Upper lobe of right lung (tissue), 1 donor: ENCODE data around the gene TRIM65. TPM values are rescaled to one million over a fixed set of nuclear protein-coding genes. Genes with fewer than 3 reads are reported as not detected.

ENCODE experiments used
- ATAC-seq: fragments of 200-7000 bp; cut with Tn5 transposase; one replicate; pipeline ENCODE4 v1.9.1; 2020; ENCODE audit warnings: mild to moderate bottlenecking, moderate library complexity
- DNase-seq: peaks from one replicate; pipeline ENCODE4 v3.0.0-alpha.2; 2020
- H3K27ac ChIP-seq: fragments of 200-600 bp; one replicate; pipeline ENCODE4 v1.8.0; 2022
- H3K27me3 ChIP-seq: fragments of 200-600 bp; one replicate; pipeline ENCODE4 v1.8.0; 2022; ENCODE audit warnings: mild to moderate bottlenecking
- H3K36me3 ChIP-seq: fragments of 200-600 bp; one replicate; pipeline ENCODE4 v1.8.0; 2022
- H3K4me1 ChIP-seq: fragments of 200-600 bp; one replicate; pipeline ENCODE4 v1.8.0; 2022
- H3K4me3 ChIP-seq: fragments of 200-600 bp; one replicate; pipeline ENCODE4 v1.8.0; 2022; ENCODE audit warnings: mild to moderate bottlenecking
- H3K9me3 ChIP-seq: fragments of 200-600 bp; one replicate; pipeline ENCODE4 v1.8.0; 2022
- CTCF ChIP-seq: fragments of 200-600 bp; IDR thresholded peaks from one replicate; pipeline ENCODE4 v1.8.0; 2022; ENCODE audit warnings: antibody characterized with exemption
- intact Hi-C: fragments of 100-400 bp; cut with DNase I; formaldehyde crosslinking; loops from one replicate; pipeline ENCODE4 v1.11.0; 2022
- total RNA-seq: library from RNA; stranded (reverse); fragmentation: NEBNext Ultra II Directional; extraction: Animal tissue kit (Norgen Biotek cat#: 25700); gene quantifications from one replicate; pipeline ENCODE4 v1.2.1, GENCODE V29; 2021
- donor health status: DM: no; HTN: yes; CAD: no; lungs with severe emphysema.

TRIM65 gene
- total RNA-seq, 1 donor from 2014 or later, result 28.7 TPM

- H3K27me3 ChIP-seq, result no peaks in the 10 kb centered on the region
- no peaks in the 10 kb centered on the region for H3K9me3 ChIP-seq
- intact Hi-C loops, result no loop called here
- no peak for ATAC-seq
- no peak overlapping the region for H3K27ac ChIP-seq
- no peak overlapping the region for H3K4me3 ChIP-seq
- no peak for DNase-seq
- H3K4me1 ChIP-seq, result peaks cover 20% of the 10 kb centered on the region
- TF ChIP-seq CTCF, result no peak
- H3K36me3 ChIP-seq, result peaks cover 52% of the 10 kb centered on the region
These were observed 2.0 kb upstream of the TRIM65 start for GRCh38 chr17:75898791-75899190.

- no peak for DNase-seq
- no peak for TF ChIP-seq CTCF
- intact Hi-C loops, result no loop called here
- ATAC-seq, result no peak
- Histone ChIP-seq H3K4me3 (no peak overlapping the region), H3K4me1 (peaks cover 13% of the 10 kb centered on the region), H3K27ac (no peak overlapping the region), H3K27me3 (no peaks in the 10 kb centered on the region), H3K9me3 (no peaks in the 10 kb centered on the region), H3K36me3 (peaks cover 52% of the 10 kb centered on the region)
These were observed 1.3 kb upstream of the TRIM65 start for GRCh38 chr17:75898065-75898464.

GRCh38 chr17:75897160-75898019 lies 639 bp upstream of the TRIM65 start:
- intact Hi-C loops, result no loop called here
- Histone ChIP-seq H3K9me3 (no peaks in the 10 kb centered on the region), H3K27me3 (no peaks in the 10 kb centered on the region), H3K4me3 (peak overlapping the region; percentile 77), H3K4me1 (peaks cover 13% of the 10 kb centered on the region), H3K27ac (peak overlapping the region; percentile 95), H3K36me3 (peaks cover 47% of the 10 kb centered on the region)
- ATAC-seq, result no peak
- peak; percentile 66 for DNase-seq
- TF ChIP-seq CTCF, result no peak

GRCh38 chr17:75895370-75896155 lies 1.2 kb downstream of the TRIM65 start:
- Histone ChIP-seq H3K27ac (peak overlapping the region; percentile 95), H3K27me3 (no peaks in the 10 kb centered on the region), H3K4me1 (peaks cover 13% of the 10 kb centered on the region), H3K36me3 (peaks cover 44% of the 10 kb centered on the region), H3K4me3 (peak overlapping the region; percentile 77), H3K9me3 (no peaks in the 10 kb centered on the region)
- intact Hi-C loops, result no loop called here
- DNase-seq, result peak; percentile 69
- peak; percentile 32 for TF ChIP-seq CTCF
- ATAC-seq, result peak; percentile 1

- H3K27me3 ChIP-seq, result no peaks in the 10 kb centered on the region
These were observed 2.6 kb downstream of the TRIM65 start for GRCh38 chr17:75894049-75894733.

More at GRCh38 chr17:75894049-75894733, 2.6 kb downstream of the TRIM65 start:
- ATAC-seq (no peak), DNase-seq (peak; percentile 64)
- Histone ChIP-seq H3K27ac (no peak overlapping the region), H3K4me1 (peaks cover 13% of the 10 kb centered on the region), H3K9me3 (no peaks in the 10 kb centered on the region), H3K36me3 (peaks cover 45% of the 10 kb centered on the region), H3K4me3 (no peak overlapping the region)
- intact Hi-C loops, result no loop called here
- no peak for TF ChIP-seq CTCF
